WI38 (cell line): ENCODE data around the gene PARD3.

Experiments used
- H3K4me3 ChIP-seq: 2 replicates; pipeline ENCODE4 v1.5.1; 2011; ENCODE audit warnings: low read depth, mild to moderate bottlenecking, control low read depth, low read length
- TF ChIP-seq, protein P1 (sequence below): IDR thresholded peaks from 2 replicates; pipeline ENCODE4 v1.5.1; 2012; ENCODE audit warnings: low read depth, mild to moderate bottlenecking, control low read depth, low read length

Gene PARD3

GRCh38 chr10:34773636-34774630 lies 41.2 kb downstream of the PARD3 start:
- no peak overlapping the region for H3K4me3 ChIP-seq
- TF ChIP-seq, protein P1, sequence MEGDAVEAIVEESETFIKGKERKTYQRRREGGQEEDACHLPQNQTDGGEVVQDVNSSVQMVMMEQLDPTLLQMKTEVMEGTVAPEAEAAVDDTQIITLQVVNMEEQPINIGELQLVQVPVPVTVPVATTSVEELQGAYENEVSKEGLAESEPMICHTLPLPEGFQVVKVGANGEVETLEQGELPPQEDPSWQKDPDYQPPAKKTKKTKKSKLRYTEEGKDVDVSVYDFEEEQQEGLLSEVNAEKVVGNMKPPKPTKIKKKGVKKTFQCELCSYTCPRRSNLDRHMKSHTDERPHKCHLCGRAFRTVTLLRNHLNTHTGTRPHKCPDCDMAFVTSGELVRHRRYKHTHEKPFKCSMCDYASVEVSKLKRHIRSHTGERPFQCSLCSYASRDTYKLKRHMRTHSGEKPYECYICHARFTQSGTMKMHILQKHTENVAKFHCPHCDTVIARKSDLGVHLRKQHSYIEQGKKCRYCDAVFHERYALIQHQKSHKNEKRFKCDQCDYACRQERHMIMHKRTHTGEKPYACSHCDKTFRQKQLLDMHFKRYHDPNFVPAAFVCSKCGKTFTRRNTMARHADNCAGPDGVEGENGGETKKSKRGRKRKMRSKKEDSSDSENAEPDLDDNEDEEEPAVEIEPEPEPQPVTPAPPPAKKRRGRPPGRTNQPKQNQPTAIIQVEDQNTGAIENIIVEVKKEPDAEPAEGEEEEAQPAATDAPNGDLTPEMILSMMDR = no peak

DNA sequence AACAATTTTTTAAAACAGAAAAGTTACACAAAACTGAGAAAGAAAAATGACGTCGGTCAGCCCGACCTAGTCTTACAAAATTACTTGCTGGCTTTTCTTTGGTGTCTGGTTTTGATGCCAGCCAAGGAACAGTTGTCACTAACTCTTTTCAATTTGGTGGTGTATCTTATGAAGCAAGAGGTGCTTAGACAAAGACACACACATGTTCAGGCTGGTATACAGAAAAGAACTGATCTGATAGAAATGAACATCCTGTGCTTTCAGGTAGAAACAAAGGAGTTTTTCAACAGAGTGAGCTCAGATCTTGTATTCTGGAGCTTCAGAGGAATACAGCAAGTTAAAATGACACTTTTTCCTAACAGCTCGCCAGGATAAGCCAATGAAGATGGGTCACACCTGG lies 43.6 kb downstream of the PARD3 start:
- TF ChIP-seq, protein P1 = no peak

GRCh38 chr10:34771106-34771505 lies 44.0 kb downstream of the PARD3 start:
- no peak overlapping the region for H3K4me3 ChIP-seq
- TF ChIP-seq, protein P1 = no peak

More for the DNA sequence above, 43.6 kb downstream of the PARD3 start:
- no peak overlapping the region for H3K4me3 ChIP-seq

- H3K4me3 ChIP-seq = no peak overlapping the region
- TF ChIP-seq, protein P1 = no peak
These were observed 45.2 kb downstream of the PARD3 start for GRCh38 chr10:34769899-34770298.

GRCh38 chr10:34768972-34769330 lies 46.1 kb downstream of the PARD3 start:
- H3K4me3 ChIP-seq = no peak overlapping the region
- TF ChIP-seq, protein P1 = no peak

- H3K4me3 ChIP-seq = no peak overlapping the region
- TF ChIP-seq, protein P1 = no peak
These were observed 46.7 kb downstream of the PARD3 start for GRCh38 chr10:34768261-34768971.
